GM18861 (cell line): ENCODE measurements around the gene ULK1.

Experiments used
- ATAC-seq: cut with Tn5 transposase; IDR thresholded peaks from one replicate; pipeline ENCODE4 v1.9.1; 2021; ENCODE audit not compliant: unreplicated experiment

The ULK1 gene

DNA sequence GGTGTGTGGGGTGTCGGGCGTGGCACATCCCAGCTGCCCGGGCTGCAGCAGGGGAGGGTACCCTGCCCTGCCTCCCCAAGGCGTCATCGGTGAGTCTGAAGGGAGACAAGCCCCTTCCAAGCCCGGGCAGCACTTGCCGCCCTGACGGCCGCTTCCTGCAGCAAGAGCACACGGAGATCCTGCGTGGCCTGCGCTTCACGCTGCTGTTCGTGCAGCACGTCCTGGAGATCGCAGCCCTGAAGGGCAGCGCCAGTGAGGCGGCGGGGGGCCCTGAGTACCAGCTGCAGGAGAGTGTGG is 24.6 kb downstream of the ULK1 start:
- no peak for ATAC-seq

DNA sequence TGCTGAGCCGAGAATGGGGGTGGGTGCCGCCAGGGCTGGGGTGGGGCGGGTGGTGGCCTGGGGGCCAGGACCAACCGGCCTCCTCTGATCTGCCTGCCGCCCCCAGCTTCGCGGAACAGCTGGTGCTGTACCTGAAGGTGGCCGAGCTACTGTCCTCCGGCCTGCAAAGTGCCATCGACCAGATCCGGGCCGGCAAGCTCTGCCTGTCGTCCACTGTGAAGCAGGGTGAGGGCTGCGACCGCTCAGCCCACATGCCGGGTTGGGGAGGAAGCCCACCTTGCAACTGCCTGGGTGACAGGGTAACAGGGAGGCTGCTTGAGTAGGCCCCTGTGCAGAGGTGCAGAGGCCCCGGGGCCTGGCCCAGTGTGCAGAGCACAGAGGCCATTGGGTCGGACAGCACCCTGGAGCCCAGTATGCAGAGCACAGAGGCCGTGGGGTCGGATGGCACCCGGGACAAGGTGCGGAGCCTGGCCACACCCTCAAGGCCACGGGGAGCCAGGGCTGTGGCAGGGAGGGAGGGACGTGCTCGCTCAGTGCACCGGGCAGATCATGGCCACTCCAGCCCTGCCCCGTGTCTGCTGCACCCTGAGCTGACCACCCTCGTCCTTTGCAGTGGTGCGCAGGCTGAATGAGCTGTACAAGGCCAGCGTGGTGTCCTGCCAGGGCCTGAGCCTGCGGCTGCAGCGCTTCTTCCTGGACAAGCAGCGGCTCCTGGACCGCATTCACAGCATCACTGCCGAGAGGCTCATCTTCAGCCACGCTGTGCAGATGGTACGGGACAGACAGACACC is 25.1 kb downstream of the ULK1 start:
- no peak for ATAC-seq

DNA sequence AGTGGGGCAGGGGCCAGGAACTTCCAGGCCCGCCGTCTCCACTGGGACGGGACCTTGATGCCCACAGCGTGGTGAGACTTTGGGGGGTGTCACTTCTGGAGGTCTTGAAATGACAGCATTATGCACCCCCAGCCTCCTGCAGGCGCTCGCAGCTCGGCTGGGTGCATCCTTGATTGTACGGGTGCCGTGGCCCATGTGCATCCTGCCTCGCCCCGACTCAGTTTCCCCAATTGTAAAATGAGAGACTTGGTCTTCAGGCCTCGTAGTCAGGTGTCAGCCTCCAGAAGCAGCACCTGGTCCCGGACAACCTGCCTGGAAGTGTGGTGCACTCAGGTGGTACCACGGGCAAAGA is 25.7 kb downstream of the ULK1 start:
- ATAC-seq: no peak

DNA sequence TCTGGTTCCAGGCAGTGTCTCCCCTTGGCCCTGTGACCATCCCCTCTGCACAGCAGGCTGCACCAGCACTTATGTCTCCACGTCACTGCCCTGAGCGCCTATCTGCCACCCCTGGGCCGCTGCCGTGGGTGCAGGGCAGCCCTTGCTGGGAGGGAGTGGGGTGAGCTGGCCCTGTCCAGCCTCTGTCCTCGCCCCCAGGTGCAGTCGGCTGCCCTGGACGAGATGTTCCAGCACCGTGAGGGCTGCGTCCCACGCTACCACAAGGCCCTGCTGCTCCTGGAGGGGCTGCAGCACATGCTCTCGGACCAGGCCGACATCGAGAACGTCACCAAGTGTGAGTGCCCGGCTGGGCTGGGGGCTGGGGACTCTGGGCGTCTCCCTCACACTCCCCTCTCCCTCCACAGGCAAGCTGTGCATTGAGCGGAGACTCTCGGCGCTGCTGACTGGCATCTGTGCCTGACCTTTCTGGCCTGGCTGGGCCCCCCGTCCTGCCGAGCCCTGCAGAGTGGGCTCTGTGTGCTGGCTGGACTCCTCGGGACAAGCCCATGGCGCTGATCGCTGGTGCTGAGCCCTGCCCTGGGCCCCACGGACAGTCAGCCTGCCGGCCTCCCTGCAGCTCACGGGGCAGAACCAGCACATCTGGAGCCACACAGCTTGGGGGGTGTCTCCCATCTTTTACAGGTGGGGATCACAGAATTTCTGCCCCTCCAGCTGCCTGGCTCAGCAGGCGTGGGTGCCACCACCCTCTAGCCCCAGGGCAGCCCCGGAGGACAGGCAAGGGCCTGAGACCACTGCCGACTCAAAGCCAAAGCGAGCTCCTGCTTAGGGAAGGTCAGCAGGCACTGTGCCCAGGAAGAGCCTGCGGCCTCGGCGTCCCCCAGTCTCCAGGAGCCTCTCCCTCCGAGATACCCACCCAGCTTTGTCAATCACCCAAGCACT is 26.7 kb downstream of the ULK1 start:
- ATAC-seq: no peak

DNA sequence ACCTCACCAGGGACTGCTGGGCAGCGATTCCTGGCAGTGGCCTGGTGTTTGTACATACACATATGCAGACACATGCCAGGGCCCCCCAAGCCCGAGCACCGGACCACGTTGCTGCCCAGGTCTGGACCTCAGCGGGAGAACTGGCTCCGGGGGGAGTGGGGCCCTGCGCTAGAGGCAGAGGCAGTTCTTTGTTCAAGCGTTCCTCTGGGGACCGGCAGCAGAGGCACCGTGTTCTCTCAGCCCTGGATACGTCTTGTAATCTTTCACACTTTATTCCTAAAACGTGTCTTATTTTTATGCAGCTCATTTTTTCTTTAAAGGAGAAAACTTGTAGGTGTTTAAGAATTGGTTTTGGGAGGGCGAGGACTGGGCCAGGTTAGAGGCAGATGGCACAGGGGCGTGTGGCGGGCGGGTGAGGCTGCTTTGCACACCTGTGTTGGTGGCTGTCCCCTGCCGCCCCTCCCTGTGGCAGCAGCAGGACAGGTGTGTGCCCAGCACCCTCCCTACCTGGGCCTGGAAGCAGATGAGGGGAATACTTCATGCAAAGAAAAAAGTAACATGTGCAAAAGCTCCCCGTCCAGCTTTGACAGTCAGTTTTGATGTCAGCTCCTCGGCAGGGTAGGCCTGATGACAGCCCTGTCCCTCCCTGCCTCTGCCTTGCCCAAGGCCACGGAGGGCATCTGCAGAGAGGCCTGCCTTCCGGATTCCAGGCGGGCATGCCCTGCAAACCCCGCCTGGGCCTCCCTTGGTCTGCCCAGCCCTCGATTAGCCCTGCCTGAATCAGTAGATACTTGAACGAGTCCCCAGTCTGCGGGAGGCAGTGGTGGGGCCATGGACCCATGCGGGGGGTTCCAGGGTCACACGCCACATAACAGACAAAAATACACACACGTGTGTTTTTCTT is 27.7 kb downstream of the ULK1 start:
- ATAC-seq: no peak

DNA sequence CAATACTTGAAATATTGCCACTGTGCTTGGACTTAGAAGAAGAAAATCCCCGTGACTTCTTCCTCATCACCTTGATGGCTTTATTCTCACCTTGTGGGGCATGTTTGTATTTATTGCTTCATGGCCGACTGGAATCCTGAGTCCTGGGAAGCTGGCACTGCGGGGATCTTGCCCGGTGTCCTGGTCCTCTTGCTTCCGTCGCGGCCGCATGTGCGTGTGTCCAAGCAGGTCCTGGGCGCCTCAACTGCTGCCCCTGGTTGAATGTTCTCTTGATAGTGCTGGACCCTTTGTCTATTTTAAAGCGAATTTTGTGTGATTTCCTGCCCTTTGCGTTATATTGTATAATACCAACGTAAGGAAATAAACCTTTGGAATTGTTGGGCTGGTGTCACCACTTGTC is 28.4 kb downstream of the ULK1 start:
- no peak for ATAC-seq

DNA sequence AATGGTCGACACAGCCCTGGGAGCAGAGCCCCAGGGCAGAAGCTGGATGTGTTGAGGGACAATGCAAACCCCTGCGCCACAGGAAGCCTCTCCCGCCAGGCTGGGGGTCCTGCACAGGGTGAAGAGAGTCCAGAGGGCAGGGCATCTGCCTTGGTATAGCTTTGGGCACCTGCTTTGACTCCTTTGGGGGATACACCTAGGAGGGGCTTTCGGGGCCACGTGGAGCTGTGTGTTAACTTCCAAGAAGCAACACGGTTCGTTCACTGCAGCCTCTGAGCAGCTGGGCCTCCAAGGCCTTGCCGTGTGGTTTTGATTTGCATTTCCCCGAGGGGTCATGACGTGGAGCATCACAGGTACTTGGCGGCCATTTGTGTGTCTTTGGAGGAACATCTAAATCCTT is 28.8 kb downstream of the ULK1 start:
- ATAC-seq: peak; percentile 85

DNA sequence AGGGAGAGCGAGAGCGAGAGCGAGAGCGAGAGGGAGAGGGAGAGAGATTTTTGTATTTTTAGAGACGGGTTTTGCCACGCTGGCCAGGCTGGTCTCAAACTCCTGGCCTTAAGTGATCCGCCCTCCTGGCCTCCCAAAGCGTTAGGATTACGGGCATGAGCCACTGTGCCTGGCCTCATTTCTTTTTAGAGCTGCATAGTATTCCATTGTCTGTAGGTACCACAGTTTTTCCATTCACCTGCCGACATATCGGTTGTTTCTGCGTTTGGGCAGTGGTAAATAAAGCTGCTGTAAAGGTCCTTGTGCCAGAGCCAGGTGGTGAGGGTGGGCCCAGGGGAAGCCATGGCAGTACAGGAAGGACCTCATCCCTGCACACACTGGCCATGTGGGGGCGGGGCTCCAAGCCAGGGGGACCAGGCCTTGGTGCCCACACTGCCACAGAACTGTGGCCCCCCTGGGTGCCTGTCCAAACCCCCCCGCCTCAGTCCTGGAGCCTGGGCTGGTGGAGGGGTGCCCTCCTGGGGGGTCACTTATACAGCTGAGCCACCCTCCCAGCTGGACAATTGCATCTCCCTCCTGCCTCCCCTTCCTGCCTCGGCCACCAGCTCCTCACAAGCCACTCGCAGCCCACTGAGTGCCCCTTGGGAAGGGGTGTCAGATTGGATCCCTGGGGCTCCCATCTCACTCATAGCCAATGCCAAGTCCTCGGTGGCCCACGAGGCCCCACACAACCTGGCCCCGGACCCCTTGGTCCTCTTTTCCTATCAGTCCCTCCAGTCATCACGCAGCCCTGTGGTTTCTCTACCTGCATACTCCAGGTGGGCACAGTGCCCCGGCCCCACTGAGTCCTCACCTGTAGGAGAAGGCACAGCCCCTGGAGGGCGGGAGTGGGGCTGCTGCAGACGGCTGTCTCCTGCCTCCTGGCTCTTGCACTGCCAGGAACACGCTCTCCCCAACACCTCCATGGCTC is 33.0 kb downstream of the ULK1 start:
- ATAC-seq: no peak

DNA sequence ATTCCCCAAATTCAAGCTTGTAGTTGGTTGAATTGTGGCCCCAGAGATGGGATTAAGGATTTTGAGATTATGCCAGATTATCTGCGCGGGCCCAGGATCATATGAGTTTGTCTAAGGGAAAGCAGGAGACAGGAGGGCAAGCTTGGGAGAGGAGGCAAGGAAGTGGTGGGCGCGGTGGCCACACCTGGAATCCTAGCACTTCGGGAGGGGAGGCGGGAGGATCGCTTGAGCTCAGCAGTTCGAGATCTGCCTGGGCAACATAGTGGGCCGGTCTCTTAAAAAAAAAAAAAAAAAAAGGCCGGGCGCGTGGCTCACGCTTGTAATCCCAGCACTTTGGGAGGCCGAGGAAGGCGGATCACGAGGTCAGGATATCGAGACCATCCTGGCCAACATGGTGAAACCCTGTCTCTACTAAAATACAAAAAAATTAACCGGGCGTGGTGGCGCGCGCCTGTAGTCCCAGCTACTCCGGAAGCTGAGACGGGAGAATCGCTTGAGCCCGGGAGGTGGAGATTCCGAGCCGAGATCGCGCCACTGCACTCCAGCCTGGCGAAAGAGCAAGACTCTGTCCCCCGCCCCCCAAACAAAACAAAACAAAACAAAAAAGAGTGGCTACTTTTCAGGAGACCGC is 33.8 kb downstream of the ULK1 start:
- ATAC-seq: no peak

DNA sequence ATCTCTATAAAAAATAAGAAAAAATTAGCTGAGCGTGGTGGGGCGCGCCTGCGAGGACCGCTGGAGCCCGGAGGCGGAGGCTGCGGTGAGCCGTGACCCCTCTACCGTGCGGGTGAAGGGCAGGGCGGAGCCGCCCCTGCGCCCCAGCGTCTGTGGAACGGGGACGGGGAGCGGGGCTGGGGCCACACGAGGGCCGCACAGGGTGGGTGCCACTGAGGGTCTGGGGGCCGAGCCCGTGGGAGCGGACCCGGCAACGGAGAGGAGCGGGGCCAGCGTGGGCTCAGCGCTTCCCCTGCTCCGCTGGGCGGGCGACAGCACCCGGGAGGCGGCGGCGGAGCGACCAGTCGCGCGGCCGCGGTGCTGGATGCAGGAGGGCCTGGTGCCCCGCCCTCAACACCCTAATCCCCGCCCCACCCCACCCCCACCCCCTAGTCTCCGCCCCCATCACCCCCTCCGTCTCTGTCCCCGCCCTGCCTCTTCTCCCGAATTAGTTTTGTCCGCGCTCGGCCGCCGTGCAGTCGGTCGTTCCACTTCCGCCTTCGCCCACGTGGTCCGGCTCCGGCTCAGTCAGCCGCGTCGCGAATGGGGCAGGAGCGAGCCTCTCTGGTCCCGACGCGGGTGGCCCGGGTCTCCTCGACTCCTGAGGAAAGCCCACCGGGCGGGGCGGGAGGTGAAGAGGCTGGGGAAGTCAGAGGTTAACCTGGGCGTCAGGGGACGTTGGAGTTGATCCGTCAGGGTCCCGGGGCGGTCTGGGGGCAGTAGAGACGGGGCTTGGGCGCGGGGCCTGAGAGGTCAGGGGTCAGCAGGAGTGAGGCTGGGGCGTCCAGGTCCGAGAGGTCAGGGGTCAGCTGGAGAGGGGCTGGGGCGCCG is 34.5 kb downstream of the ULK1 start, which contains the start of gene PUS1:
TSS of gene PUS1 (plus strand) at position 566 of the 870 bp plus-strand sequence. CDS start 447 bp downstream, outside the sequence.
- peak; percentile 59 for ATAC-seq

DNA sequence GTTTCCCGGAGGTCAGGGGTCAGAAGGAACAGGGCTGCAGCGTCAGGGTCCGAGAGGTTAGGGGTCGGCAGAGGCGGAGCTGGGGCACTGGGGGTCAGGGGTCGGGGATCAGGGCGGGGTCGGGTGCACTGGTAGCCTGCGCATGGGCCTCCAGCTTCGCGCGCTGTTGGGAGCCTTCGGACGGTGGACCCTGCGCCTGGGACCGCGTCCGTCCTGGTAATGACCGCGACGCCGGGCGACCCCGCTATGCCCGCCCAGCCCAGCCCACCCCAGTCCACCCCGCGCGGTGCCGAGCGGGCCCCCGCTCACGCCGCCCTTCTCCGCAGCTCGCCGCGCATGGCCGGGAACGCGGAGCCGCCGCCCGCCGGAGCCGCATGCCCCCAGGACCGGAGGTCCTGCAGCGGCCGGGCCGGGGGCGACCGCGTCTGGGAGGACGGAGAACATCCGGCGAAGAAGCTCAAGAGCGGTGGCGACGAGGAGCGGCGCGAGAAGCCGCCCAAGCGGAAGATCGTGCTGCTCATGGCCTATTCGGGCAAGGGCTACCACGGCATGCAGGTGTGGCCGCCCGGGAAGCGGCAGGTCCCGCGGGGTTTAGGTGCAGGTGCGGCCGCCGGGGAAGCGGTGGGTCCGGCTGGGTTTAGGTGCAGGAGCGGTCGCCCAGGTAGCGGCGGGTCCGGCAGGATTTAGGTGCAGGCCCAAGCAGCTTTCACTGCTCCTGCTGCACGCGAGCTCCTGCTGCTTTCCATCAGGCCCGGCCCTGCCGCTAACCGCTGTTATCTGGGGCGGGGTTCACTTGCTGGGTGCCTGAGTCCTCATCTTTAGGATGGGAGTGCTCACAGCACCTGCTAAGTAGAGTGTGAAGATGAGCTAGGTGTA is 35.4 kb downstream of the ULK1 start:
- no peak for ATAC-seq

DNA sequence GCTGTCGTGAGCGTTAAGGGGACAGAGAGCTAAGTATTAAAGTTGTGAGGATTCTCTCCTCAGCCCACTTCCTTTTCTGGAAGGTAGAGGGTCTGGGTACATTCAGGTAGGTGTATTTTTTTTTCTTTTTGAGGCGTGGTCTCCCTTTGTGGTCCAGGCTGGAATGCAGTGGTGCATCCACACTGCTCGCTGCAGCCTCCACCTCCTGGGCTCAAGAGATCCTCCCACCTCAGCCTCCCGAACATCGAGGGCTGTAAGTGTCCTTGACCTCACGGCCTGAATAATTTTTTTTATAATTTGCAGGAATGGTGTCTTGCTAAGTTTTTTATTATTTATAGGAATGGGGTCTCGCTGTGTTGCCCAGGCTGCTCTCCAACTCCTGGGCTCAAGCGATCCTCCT is 36.1 kb downstream of the ULK1 start:
- no peak for ATAC-seq

DNA sequence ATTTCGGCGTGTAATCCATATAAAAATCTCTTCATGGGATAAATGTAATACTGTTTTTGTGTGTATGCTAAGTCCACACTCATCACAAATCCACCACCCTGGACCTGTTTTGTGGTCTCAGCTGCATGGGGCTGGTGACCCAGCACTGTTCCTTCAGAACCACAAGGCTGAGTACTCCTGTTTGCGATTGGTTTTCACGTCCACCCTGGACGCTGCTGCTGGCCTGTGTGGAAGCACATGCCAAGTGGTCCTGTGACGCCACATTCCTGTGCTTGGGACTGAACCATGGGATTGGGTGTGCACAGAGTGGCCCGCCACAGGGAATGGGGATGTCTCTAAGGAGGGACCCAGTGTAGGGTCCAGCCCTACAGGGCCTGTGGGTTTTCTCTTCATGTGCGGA is 39.0 kb downstream of the ULK1 start:
- ATAC-seq: no peak

DNA sequence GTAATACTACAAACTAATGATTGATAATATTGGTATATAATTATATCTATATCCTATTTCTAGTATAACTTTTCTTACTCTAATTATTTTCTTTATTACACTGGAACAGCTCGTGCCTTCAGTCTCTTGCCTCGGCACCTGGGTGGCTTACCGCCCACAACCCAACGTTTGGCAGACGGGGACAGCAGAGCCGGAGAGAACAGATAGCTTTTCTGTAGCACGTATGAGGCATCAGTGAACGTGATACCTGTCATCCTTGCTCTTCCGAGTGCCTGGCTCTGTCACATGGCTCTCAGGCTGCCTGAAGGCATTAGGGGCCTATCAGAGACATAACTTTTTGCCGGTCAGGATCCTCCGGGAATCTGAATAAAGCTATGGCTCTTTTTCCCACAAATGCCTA is 40.1 kb downstream of the ULK1 start:
- no peak for ATAC-seq

DNA sequence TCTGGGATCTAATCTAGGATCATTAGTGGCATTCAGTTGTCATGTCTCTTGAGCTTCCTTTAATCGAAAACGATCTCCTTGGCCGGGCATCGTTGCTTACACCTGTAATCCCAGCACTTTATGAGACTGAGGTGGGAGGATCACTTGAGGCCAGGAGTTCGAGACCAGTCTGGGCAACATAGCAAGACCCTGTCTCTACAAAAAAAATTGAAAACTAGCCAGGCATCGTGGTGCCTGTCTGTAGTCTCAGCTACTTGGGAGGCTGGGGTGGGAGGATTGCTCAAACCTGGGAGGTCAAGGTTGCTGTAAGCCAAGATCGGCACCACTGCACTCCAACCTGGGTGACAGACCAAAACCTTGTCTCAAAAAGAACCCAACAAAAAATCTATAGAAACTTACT is 43.7 kb downstream of the ULK1 start:
- ATAC-seq: no peak

DNA sequence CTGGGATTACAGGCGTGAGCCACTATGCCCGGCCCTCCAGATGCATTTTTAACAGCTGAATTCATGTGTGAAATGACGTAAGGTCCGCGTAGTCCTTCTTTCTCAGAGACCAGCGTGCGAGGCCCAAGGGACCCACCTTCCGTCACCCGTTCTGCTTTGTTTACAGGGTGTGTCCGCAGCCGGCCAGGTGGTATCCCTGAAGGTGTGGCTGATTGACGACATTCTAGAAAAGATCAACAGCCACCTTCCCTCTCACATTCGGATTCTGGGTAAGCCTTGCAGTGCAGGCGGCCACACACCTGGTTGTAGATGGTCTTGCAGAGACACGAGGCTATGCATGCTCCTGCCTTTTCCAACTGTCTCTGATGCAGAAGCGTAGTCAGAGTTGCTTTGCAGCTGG is 44.6 kb downstream of the ULK1 start:
- ATAC-seq: no peak

DNA sequence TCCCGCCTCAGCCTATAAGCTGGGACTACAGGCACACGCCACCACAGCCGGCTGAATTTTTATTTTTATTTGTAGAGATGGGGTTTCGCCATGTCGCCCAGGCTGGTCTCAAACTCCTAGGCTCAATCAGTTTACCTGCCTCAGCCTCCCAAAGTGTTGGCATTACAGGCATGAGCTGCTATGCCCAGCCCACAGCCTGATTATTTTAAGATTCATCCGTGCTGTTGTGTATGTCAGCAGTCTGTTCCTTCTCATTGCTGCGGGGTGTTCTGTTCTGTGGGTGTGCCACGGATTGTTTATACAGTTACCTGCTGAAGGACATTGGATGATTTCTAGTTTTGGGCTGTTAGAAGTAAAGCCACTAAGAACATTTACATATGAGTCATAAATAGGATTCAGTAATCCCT is 45.7 kb downstream of the ULK1 start:
- no peak for ATAC-seq
